Measurements from ENCODE around the gene CEBPG. TPM values are rescaled to one million over a fixed set of nuclear protein-coding genes. Genes with fewer than 3 reads are reported as not detected.

The CEBPG gene
- total RNA-seq, 1 donor from 2014 or later = 39.7 TPM

- no peak overlapping the region for H3K4me3 Mint-ChIP-seq (ENCODE audit: unreplicated experiment)
- peaks cover 20% of the 10 kb centered on the region for H3K36me3 Mint-ChIP-seq (ENCODE audit: unreplicated experiment)
Observed at GRCh38 chr19:33386361-33386858, 12.9 kb downstream of the CEBPG start.

GRCh38 chr19:33387351-33388230, 14.1 kb downstream of the CEBPG start:
- no peak for DNase-seq (ENCODE audit: extremely low spot score, unreplicated experiment)
- Mint-ChIP-seq H3K4me1 (ENCODE audit: unreplicated experiment) (peaks cover 15% of the 10 kb centered on the region), H3K4me3 (ENCODE audit: unreplicated experiment) (no peak overlapping the region)

More at GRCh38 chr19:33386361-33386858, 12.9 kb downstream of the CEBPG start:
- Mint-ChIP-seq H3K9me3 (ENCODE audit: unreplicated experiment) (no peaks in the 10 kb centered on the region), H3K27me3 (ENCODE audit: unreplicated experiment) (no peaks in the 10 kb centered on the region), H3K4me1 (ENCODE audit: unreplicated experiment) (peaks cover 14% of the 10 kb centered on the region), H3K27ac (ENCODE audit: unreplicated experiment) (no peak overlapping the region)
- DNase-seq (ENCODE audit: extremely low spot score, unreplicated experiment) = no peak
- no peak for TF ChIP-seq CTCF (IDR thresholded peaks at IDR 0.05)

GRCh38 chr19:33388231-33388724, 14.8 kb downstream of the CEBPG start:
- TF ChIP-seq CTCF (IDR thresholded peaks at IDR 0.05) = no peak
- Mint-ChIP-seq H3K4me1 (ENCODE audit: unreplicated experiment) (peaks cover 16% of the 10 kb centered on the region), H3K27me3 (ENCODE audit: unreplicated experiment) (no peaks in the 10 kb centered on the region), H3K4me3 (ENCODE audit: unreplicated experiment) (no peak overlapping the region), H3K9me3 (ENCODE audit: unreplicated experiment) (no peaks in the 10 kb centered on the region), H3K36me3 (ENCODE audit: unreplicated experiment) (peaks cover 13% of the 10 kb centered on the region), H3K27ac (ENCODE audit: unreplicated experiment) (no peak overlapping the region)
- no peak for DNase-seq (ENCODE audit: extremely low spot score, unreplicated experiment)

More at GRCh38 chr19:33387351-33388230, 14.1 kb downstream of the CEBPG start:
- no peaks in the 10 kb centered on the region for H3K9me3 Mint-ChIP-seq (ENCODE audit: unreplicated experiment)
- no peaks in the 10 kb centered on the region for H3K27me3 Mint-ChIP-seq (ENCODE audit: unreplicated experiment)
- H3K36me3 Mint-ChIP-seq (ENCODE audit: unreplicated experiment) = peaks cover 13% of the 10 kb centered on the region
- no peak overlapping the region for H3K27ac Mint-ChIP-seq (ENCODE audit: unreplicated experiment)
- no peak for TF ChIP-seq CTCF (IDR thresholded peaks at IDR 0.05)

GRCh38 chr19:33388725-33389420, 15.4 kb downstream of the CEBPG start:
- H3K4me3 Mint-ChIP-seq (ENCODE audit: unreplicated experiment) = no peak overlapping the region
- H3K4me1 Mint-ChIP-seq (ENCODE audit: unreplicated experiment) = peaks cover 19% of the 10 kb centered on the region
- no peaks in the 10 kb centered on the region for H3K9me3 Mint-ChIP-seq (ENCODE audit: unreplicated experiment)
- H3K27me3 Mint-ChIP-seq (ENCODE audit: unreplicated experiment) = no peaks in the 10 kb centered on the region
- peaks cover 10% of the 10 kb centered on the region for H3K36me3 Mint-ChIP-seq (ENCODE audit: unreplicated experiment)
- DNase-seq (ENCODE audit: extremely low spot score, unreplicated experiment) = no peak
- no peak overlapping the region for H3K27ac Mint-ChIP-seq (ENCODE audit: unreplicated experiment)
- no peak for TF ChIP-seq CTCF (IDR thresholded peaks at IDR 0.05)
